HPDE6-E6E7 (cell line): ENCODE data around the gene FOXK2.
A peak's percentile ranks its signal among the peaks of the same experiment; 100 is the strongest.

Source experiments
- DNase-seq: peaks from one replicate; pipeline ENCODE4 v3.0.0; 2011; ENCODE audit warnings: missing footprints; ENCODE audit errors: extremely low spot score

FOXK2 gene

DNA sequence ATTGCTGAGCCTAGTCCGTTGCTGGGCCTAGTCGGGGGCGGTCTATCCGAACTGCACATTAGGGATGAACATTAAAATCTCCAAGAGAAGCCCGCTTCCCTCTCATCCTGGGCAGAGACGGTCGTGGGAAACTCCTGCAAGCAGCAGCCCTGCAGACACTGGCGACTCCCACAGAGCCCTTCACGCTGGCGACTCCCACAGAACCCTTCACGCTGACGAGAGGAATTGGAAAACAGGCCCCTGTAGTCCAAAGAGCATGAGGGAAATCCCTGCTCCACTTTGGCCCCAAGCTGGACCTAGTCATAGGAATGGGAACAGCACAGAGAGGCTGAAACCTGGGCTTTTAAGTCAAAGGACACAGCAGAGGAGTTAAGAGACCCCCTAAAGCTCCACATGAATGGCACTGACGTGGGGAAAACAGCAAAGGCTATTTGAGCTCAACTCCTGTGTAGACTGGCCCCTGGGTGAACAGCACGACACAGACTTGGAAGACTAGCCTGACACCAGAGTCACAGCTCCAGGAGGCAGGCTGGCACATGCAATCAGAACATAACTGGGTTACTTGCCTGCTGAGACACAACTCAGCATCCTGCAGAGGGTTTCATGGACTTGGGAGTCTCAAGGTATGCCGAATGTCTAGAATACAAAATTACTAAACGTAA is 86.5 kb downstream of the FOXK2 start:
- peak; percentile 42 for DNase-seq

DNA sequence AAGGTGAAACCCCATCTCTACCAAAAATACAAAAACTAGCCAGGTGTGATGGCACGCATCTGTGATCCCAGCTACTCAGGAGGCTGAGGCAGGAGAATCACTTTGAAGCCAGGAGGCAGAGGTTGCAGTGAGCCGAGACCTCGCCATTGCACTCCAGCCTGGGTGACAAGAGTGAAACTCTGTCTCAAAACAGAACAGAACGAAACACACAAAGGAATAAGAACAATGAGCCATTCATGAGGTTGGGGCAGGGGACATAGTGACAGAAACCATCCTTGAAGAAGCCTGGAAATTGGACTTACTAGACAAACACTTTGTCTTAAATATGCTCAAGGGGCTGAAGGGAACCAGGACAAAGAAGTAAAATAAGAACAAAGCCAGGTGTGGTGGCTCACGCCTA is 89.3 kb downstream of the FOXK2 start:
- no peak for DNase-seq

DNA sequence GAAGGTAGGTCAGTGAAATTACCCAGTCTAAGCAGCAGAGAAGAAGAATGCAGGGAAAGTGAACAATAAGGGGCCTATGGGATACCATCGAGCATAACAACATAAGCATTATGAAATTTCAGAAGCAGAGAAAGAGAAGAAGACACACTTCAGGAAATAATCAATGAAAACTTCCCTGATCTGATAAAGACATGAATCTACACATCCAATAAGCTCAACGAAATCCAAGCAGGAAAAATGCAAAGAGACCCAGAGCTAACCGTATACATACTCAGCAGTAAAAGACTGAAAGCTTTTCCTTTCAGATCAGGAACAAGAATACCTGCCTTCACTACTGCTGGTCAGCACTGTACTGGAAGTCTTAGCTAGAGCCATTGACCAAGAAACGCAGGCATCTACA is 90.1 kb downstream of the FOXK2 start:
- no peak for DNase-seq

DNA sequence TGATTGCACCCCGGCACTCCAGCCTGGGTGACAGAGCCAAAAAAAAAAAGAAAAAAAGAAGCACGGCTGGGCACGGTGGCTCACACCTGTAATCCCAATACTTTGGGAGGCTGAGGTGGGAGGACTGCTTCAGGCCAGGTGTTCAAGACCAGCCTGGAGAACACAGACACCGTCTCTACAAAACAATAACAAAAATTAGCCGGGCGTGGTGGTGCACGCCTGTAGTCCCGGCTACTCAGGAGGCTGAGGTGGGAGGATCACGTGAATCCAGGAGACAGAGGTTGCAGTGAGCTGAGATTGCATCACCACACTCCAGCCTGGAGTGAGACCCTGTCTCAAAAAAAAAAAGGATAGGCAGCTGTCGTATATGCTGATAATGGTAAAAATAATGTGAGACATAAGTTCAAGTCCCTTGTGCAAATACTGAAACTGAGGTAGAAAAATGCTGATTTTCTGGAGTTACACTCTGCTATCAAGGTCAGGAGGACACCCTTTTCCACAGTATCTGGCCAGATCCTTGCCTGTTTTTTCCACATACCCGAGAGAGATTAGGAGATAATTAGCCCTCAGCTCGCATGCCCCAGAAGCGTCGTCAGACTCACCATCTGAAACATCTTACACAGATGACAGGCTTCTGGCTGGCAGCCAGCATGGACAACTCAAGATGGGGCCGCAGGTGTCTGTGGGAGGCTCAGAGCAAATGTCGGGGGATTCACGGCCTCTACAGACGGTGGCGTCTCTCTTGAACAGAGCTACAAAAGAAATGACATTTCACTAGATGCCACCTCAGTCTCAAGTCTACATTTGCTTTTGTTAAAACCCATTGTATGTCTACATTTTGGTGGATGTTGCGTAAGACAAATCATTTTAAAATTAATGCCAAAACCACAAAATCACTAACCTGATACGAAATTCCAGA is 91.9 kb downstream of the FOXK2 start:
- no peak for DNase-seq

DNA sequence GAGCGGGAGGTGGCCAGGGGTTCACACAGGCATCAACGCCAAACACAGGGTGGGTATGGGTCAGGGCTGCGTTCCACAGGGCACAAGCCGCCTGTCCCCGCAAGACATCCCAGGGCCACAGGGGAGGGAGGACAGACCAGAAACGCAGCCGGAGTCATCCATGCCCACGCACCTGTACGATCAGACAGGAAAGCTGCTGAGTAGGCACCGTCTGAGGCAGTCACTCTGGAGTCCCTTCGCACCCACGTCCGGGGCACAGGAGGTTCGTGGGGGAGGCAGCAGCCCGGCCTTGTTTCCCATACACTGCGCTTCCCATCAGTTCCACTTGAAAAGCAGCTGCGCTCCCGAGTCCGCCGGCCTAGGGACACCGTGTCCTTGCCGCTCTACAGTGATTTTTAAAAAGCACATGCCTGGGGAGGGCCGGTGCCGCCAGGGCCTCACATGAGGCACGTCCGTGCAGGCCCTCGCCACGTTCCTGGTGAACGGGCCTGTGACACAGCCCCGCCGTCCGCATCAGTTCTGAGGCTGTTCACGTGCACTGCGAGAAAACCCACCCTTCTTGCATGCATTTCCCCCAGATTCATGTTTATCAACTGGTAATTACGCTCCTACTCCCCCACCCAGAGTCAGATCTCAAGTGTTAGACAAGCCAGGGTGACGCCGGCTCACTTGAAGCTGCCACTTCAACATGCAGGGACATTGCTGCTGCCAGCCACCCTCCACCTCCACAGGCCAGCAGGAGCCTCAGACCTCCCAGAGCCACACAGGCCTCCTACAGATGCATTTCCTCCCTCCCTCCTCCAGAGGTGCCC is 94.0 kb downstream of the FOXK2 start:
- DNase-seq, result no peak

DNA sequence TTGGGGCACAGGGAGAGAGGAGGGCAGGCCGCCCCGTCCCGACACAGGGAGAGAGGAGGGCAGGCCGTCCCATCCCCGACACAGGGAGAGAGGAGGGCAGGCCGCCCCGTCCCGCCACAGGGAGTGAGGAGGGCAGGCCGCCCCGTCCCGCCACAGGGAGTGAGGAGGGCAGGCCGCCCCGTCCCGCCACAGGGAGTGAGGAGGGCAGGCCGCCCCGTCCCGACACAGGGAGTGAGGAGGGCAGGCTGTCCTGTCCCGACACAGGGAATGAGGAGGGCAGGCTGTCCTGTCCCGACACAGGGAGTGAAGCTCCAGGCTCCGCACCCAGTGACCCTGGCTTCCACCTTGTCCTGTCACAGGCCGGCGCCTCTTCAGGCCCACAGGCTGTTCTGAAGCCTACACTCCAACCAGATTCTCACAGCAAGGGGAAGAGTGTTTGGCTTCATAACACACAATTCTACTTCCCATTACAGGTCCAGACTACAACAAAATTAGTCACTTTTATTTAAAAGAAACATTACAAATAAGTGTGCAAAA is 94.6 kb downstream of the FOXK2 start:
- DNase-seq, result no peak

DNA sequence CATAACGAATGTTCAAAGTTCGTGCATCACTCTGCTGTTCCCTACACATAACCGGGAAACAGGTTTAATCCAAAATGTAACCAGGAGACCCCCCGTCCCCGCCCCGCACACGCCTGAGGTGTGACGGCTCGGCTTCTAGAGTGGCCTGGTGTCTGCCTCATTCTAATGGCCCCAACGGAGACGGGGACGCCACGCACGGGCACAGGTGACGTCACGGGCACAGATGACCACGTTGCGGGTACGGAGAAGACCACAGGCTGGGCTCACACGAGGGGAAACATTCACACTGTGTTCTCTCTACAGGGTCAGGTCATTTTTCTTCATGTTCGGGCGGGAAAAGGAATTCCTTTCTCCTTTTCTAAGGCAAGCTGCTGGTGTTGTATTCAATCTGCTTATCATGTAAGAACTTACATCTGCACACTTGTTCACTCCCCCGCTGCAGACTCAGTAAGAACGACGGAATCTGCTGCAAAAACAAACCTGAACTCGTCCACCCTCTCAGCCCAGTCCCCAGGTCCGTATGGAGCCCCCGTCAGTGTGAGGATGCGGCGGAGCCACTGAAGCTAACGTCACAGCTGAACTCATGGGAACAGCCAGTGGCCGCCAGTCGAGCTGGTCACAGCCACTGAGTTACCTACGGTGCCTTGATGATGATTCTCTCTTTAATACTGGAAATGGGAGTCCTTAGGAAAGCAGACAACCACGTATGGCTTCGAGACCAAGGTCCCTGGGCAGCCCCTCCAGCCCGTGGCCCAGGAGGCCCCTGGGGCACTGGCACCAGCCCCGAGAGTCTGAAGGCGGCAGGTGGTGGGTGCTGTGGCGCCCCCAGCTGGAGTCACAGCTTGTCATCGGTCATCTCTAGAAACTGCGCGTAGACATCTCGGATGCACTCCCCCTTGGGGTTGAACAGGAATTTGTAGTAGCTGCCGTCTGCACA is 95.8 kb downstream of the FOXK2 start:
- DNase-seq, result no peak

DNA sequence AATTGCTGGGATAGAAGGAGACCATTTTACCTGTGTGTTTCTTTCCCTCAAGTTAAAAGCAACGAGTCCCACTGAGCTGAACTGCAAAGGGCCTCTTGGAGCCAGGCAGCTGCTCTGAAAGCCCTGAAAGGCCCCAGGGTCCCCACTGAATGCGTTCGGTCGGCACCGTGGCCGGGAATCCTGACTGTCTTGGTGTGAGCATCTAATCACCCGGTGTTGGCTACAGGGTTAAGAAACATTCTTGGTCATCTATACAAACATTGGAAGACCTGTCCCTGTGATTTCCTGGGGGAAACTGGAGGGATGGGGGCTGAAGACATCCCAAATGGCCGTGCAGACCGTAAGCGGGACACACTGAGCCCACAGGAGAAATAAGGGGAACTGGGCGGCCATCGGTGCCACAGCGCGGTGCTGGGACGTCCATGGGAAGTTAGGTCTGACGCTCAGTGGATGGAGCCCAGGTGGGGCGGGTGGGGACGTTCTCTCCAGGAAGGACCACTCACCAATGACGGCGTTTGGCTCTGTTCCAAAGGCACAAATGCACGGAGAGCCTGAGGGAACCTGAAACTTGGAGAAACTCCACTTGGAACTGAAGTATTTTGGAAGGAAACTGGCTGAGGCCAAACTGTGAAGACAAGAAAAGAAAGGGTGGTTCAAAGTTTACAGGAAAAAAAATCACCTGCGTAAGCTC is 96.6 kb downstream of the FOXK2 start:
- no peak for DNase-seq

DNA sequence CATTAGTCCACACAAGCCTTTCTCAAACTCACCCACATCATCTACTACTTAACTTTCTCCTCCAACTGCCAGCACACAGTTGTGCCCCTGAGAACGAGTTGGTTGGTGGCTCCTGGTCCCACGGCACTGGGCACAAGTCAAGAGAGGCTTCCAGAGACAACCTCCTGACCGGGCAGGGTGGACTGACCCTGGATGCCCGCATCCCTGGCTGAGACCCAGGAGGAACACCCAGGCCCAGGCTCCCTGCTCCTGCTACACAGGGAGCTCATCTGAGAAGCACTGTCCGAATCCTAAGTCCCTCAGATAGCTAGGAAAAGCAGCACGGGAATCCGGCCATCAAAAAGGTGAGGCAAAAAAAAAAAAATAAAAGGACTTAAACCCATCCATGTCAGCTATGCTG is 99.7 kb downstream of the FOXK2 start:
- no peak for DNase-seq

DNA sequence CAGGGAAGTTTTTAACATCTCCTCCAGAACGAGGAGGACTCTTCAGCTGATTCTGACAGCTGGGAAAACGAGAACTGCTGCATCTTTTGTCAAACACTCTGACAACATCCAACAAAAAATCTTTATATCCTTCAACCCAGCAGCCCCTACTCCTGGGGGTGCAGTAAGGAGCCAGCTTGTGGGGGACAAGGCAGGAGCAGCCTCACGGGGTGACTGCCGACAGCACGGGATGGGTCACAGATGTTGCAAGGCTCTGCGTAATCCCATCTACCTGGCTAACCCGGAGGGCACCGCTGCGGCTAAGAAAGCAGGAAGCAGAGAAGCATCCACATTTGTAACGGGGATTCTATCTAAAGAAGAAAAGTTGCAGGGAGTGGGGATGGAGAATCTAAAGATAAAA is 100.1 kb downstream of the FOXK2 start:
- DNase-seq, result no peak

DNA sequence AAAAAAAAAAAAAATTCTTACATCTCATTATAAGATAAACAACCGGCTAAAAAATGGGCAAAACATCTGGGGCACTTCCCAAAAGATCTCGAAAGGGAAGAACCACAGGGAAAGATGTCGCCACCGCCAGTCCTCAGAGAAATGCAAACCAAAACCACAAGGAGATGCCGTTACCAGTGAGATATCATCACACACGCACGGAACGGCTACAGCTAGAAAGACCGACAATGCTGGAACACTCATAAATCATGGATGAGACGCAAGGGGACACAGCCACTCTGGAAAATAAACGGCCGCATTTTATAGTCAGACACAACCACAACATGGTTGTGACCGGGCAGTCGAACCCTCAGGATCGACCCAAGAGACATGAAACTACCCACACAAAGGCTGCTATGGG is 104.2 kb downstream of the FOXK2 start:
- no peak for DNase-seq

DNA sequence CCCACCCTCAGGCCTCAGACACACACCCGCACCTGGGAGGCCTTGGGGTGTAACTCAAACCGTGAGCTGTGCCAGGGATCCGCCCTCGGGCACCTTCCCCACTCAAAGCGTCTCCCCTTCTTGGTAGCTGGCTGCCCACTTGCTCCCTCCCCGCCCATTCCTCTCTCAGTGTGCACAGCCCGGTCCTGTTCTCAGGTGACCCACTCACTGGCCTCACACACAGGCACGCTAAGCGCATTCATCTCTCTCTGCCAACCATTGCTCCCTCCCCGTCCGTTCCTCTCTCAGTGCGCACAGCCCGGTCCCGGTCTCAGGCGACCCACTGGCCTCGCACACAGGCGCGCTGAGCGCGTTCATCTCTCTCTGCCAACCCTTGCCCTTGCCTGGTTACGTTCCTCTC is 107.9 kb downstream of the FOXK2 start:
- no peak for DNase-seq

DNA sequence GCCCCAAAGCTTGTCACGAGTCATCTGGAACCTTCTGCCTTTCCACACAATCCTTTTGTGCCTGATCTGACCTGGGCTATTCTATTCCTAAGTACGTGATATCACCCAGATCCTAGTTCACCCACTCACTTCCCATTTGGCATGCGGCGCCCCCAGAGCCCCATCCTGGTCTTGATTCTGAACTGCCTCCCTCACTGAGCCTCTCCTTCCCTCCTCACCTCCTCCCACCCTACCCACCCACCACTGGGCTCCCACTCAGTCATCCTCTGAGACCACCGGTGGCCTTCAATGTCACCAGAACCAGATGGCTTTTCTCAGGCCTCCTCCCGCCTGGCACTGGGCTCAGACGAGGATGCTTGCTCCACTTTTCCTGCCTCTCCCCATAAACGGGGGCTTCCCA is 110.2 kb downstream of the FOXK2 start:
- no peak for DNase-seq

DNA sequence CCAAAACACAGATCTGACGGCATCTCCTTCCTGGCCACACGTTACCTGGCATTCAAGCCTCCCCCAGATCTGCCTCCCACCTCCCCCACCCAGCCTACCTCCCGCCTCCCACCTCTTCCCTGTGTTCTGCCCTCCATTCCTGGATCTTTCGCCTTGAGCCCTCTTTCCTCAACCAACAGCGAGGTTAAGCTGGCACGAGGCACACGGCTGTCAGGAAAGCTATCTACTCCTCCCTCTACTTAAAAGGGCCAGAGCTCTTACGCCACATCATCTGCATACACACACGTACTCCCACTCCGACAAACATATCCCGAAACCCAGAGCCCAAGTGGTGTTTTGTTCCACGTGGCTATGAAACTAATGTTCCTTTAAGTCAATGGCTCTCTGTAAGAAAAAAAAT is 110.7 kb downstream of the FOXK2 start:
- DNase-seq, result no peak

DNA sequence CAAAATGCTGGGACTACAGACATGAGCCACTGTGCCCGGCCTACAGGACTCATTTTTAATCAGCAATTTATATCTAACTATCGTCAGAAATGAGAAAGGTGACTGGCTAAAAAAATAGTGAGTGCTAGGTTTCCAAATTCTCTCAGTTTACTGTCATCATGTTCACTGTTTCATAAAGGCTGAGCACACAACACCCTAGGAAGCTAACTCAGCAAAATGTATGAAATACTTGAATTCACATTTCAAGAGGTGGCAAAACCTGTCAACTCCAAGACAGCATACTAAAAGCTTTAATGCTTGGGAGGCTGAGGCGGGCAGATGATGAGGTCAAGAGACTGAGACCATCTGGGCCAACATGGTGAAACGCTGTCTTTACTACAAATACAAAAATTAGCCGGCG is 112.0 kb downstream of the FOXK2 start:
- no peak for DNase-seq

DNA sequence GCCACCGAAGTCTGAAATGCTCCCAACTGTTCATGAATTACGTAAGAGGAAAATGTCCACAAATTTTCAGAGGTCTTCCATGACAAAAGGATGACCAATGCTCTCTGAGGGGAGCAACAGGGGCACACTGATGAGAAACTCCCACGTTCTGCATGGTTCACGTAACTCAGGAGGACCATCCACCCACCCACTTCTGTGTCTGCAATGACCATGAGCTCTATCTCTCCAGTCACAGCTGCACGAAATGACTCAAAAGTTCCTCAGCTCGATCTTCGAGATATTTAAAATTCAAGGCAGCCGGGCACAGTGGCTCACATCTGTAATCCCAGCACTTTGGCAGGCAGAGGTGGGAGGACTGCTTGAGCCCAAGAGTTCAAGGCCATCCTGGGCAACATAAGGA is 112.9 kb downstream of the FOXK2 start:
- no peak for DNase-seq

DNA sequence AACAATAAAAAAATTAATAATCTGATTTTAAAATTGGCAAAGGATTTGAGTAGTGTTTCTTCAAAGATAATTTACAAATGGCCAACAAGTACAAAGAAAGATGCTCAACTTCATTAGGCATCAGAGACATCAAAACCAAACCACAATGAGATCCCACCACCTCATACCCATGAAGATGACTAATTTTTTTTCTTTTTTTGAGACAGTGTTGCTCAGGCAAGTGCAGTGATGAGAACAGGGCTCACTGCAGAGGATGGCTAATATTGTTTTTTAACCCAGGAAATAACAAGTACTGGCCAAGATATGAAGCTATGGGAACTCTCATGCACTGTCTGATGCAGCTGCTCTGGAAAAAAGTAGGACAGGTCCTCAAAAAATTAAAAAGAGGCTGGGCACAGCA is 113.8 kb downstream of the FOXK2 start:
- DNase-seq, result no peak

DNA sequence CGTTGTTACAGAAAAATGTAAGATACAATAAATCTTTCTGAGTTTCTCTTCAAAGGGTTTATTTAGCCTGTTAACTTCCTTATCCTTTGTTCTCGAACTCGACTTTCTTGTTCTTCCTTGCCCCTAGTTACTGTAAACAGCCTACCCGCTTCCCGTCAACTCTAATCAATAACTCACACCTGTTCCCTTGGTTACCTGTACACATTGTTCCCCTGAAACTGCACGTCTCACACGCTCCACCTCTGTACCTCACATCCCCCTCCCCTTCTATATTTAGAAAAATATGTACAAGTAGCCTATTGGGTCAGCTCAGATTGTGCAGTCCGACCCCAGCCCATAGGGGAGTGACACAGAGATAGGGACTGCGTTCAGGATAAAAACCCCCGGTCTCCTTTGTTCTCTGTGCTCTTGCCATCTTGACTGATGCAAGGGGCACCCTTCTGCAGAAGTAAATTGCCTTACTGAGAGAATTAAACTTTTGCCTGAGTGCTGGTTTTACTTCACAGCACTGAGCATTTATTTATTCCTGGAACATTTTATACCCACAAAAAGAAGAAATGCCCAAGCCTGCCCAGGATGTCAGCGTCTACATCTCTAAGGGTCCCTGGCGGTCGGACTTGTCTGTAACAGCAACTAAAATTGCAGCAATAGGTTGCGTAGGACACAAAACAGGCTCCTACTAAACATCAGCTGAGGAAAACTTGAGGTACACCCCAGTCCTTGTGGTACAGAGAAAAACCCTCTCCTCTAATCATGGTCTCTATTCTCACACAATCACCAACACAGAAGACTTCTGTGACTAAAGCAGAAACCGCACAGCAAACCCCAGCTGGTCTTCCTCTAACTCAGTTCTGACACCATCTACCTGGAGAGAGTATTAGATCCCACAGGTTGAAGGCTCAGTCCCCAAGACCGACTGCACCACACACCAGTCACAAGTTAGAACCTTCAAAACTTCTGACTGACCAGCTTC is 117.4 kb downstream of the FOXK2 start:
- DNase-seq, result no peak

DNA sequence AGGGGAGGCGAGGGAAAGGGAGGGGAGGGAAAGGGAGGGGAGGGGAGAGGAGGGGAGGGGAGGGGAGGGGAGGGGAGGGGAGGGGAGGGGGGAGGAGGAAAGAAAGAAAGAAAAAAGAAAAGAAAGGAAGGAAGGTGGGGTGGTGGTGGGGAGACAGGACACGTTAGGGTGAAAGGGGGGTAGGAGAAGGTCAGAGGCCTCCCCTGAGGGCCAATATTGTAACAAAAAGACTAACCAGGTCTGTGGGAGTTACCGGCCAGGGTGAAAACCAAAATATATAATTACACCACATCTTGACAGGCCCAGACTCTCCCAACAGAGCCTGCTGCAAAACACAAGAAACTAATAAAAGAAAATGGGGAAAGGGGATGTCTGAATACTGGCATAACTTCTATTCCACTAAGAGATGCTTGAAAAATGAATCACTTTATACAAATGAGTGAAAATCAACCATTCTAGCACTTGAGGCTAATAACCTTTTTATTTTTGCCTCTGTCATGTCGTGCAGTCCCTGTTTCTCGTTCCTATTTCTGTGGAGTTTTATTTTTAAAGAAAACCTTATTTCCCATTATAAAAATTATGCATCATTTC is 118.7 kb downstream of the FOXK2 start:
- DNase-seq, result no peak
